HG03095 (cell line): ENCODE data around the gene BAX.
A peak's percentile ranks its signal among the peaks of the same experiment; 100 is the strongest.

Experiments used
- ATAC-seq: cut with Tn5 transposase; IDR thresholded peaks from one replicate; pipeline ENCODE4 v1.9.1; 2021; ENCODE audit warnings: moderate library complexity; ENCODE audit not compliant: unreplicated experiment

BAX gene

DNA sequence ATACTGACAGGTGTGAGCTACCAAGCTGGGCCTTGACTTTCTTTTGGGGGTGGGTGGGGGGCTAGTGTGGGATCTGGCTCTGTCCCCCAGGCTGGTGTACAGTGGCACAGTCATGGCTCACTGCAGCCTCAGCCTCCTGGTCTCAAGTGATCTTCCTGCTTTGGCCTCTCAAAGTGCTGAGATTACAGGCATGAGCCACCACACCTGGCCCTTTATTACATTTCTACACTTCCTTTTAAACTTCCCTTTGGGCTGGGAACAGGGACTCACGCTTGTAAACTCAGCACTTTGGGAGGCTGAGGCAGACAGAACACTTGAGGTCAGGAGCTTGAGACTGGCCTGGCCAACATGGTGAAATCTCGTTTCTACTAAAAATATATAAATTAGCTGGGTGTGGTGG is 22.4 kb downstream of the BAX start:
- ATAC-seq = no peak

GRCh38 chr19:48982280-48982679 is 27.6 kb downstream of the BAX start:
- no peak for ATAC-seq

GRCh38 chr19:48985711-48986110 is 31.0 kb downstream of the BAX start:
- ATAC-seq = no peak

- ATAC-seq = no peak
Measured at GRCh38 chr19:48986211-48986610, 31.5 kb downstream of the BAX start.

DNA sequence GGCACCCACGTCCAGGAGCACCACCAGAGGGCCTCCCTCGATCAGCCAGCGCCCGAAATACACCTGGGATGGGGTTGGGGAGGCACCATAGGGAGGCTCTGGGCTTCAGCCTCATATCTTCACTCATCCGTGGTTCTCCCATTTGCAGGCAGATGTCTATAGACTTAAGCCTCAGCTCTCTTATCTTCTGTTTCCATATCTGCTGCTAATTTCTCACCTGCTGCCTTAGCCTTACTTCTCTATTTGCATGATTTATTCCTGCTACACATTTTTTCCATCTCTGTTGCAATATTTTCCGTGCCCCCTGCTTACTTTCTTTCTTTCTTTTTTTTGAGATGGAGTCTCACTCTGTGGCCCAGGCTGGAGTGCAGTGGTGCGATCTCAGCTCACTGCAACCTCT is 32.6 kb downstream of the BAX start:
- ATAC-seq = no peak

DNA sequence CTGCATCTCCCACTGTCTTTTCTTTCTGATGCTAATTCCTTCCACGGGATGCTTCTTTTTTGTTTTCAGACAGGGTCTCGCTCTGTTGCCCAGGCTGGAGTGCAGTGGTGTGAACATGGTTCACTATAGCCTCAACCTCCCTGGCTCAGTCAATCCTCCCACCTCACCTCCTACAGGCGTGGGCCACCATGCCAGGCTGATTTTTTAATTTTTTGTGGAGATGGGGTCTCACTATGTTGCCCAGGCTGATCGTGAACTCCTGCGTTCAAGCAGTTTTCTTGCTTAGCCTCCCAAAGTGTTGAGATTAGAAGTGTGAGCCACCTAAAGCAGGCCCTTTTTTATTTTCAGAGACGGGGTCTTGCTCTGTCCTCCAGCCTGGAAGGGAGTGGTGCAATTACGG is 33.6 kb downstream of the BAX start:
- no peak for ATAC-seq

DNA sequence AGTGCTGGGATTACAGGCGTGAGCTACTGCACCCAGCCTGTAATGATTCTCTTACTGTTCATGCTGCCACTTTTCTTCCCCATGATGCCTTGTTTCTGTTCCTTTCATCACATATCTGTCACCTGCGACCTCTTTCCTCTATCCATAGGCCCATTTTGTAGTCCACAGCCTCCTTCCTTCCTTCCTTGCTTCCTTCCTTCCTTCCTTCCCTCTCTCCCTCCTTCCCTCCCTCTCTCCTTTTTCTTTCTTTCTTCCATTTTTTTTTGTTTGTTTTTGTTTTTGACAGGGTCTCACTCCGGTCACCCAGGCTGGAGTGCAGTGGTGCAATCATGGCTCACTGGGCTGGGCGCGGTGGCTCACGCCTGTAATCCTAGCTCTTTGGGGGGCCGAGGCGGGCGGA is 34.2 kb downstream of the BAX start:
- no peak for ATAC-seq

DNA sequence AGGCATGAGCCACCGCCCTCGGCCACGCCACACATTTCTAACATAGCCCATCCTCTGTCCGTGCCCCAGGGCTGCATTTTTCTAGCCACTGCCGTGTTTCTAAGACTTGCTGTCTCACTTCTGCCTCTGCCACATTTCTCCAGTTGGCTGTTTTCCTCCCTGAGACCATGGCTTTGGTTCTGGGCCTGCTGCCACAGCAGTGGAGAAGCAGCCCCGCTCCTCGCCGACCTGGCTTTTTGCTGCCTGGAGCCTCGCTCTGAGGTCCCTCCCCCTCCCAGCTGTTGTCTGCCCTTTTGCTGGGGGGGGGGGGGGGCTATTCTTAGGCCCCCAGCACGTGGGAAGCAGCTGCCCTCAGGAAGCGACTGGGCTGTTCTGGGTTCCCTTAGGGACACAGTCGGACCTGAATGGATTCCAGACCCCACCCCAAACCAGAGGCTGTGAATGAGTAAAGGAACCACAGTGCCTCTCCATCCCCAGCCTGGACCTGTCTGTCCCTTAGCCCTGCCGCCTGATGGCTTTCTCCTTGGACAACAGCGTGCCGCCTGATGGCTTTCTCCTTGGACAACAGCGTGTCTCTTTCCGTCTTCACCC is 35.1 kb downstream of the BAX start:
- ATAC-seq = no peak

GRCh38 chr19:48990400-48990799 is 35.7 kb downstream of the BAX start:
- no peak for ATAC-seq

GRCh38 chr19:48991011-48991609 is 36.4 kb downstream of the BAX start:
- ATAC-seq = no peak

DNA sequence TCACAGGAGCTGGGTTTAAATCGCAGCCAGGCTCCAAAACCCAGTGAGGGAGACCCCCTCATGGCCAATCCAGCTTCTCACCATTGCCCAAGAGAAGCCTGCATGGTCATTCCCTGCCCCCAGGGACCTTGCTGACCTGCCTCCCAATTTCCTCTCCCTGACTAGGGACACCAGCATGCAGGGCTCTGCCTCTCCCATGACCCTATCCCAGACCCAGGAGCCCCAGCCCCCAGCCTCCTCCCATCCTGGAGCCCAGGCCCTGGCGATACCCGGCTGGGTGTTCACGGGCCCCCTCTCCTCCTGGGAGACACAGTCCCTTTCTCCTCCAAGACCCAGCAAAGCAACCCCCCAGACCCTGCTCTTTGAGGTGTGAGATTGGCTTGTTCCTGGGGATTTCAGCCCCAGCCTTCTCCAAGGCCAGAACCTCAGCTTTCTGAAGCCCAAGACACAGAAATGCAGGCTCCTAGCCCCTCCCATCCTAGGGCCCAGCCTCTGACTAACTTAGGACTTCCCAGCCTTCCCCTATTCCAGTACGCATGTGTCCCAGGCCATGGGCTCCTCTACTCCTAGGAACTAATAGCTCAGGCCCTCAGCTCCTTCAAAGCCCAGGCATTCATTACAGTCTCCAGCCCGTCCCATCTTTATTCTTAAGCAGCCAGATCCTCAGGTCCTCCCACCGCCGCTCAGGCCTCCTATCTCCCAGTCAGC is 37.4 kb downstream of the BAX start:
- no peak for ATAC-seq

DNA sequence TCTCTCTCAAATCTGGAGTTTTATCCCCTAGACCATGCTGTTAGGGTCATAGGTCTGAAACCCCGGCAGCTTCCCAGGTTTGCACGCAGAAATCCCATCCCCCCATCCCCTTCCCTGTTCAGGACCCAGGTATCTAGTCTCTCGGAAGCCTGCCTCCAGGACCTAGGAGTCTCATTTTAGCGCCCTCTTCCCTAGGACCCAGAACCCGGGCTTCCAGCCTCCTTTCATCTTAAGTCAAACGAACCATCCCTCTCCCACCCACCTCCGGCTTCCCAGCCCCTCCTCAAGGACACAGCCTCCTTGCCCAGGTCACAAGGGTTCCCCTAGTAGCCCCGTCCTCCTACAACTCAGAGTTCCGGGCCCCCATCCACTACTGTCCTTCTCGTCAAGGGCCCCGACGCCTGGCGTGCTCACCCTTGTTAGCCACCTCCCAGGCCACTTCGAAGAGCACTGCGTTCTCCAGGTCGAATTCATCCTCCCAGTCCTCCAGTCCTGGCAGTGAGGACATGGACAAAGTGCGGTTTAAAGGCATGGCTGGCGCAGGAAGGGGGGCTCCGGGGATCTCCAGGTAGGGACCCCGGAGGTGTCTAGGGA is 38.0 kb downstream of the BAX start:
- ATAC-seq = peak; percentile 2

GRCh38 chr19:48993175-48994034 is 38.7 kb downstream of the BAX start, which contains the start of the genes GYS1 and RUVBL2:
GYS1 (minus strand) TSS chr19:48993309; CDS start chr19:48993112, 197 bp downstream.
RUVBL2 (plus strand) TSS chr19:48993887; CDS start chr19:48993912, 25 bp downstream.
- ATAC-seq = peak; percentile 75

GRCh38 chr19:48994035-48994386 is 39.3 kb downstream of the BAX start:
- ATAC-seq = no peak

DNA sequence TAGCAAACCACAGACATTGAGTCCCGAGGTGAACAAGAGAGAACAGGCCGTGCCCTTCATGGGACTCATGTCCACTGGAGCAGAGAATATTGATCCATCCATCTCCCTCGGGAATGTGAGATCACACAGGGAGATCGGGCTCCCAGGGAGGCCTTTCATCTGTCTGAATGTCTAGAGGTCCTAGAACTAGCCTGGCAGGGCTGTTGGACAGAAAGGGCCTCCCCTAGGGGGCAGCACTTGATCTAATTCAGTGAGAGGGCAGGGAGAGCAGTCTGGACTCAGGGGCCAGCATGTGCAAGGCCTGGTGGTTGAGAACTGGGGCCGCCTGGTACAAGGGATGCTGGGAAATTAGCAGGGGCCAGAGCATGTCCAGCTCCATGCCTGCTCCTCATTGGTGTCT is 43.3 kb downstream of the BAX start:
- ATAC-seq = no peak

DNA sequence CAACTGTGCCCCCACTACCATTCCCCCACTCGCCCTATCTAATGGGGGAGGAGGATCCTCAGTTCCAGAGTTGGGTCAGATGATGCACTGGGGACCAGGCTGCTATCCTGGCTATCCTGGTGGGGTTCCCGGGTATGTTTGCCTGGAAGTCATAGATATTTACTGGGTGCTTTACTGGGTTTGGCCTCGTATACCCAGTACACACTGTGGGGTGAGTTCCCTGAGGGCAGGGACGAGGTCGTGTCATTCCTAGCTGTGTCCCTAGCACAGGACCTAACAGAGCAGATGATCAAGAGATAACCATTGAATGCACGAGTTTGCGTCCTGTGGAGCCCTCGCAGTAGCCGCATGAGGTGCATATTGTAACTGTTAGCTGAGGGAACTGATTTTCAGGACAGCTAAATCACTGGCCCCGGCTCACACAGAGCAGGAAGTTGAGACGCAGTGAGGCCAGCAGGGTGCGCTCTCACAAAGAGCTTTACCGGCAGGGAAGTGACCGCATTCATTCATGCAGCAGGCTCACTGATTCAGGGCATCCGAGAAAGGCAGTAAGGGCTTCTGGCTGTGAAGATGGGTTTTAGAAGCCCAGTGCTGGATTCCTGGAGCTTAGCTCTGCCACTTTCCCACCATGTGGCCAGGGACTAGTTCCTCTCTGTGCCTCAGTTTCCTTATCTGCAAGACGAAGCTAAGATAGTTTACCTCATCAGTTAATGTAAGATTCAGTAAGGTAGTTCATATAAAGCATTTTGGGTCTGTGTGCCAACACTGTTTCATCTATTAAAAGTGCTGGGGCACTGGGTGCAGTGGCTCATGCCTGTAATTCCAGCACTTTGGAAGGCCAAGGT is 45.0 kb downstream of the BAX start:
- ATAC-seq = no peak

DNA sequence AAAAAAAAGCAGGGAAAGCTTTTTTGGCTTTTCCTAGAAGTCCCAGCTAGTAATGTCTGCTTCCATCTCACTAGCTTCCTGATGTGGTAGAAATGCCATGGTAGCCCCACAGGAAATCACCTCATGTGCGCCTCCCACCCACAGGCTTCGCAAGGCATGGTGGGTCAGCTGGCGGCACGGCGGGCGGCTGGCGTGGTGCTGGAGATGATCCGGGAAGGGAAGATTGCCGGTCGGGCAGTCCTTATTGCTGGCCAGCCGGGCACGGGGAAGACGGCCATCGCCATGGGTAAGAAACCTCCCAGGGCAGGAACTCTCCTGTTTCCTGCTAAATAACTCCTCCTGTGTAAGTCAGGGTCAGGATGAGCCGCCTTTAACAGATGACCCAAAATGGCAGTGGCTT is 49.5 kb downstream of the BAX start:
- no peak for ATAC-seq

GRCh38 chr19:49004964-49005614 is 50.4 kb downstream of the BAX start:
- no peak for ATAC-seq

DNA sequence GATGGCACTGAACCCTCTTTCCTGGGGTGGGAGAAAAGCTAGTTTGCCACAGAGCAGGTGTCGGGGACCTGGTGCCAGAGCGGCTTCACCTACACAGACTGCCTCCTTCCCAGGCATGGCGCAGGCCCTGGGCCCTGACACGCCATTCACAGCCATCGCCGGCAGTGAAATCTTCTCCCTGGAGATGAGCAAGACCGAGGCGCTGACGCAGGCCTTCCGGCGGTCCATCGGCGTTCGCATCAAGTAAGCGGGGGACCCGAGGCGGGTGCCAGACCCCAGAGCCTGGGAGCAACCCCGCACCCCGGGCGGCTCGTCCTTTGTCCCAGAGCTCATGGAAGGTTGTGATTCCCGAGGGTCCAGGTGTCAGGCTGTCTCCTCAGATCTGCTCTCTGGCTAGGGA is 52.2 kb downstream of the BAX start:
- ATAC-seq = no peak

DNA sequence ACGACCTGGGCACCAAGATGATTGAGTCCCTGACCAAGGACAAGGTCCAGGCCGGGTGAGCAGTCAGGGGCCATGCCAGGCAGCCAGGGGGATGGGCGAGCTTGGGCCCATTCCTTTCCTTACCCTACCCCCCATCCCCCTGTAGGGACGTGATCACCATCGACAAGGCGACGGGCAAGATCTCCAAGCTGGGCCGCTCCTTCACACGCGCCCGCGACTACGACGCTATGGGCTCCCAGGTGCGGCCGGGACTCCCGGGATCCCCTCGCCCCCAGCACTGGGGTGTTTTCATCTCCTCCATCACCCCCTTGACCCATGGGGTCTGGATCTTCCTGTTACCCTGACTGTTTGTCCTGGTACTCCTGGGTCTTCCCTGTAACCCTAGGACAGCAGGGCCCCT is 55.2 kb downstream of the BAX start:
- ATAC-seq = no peak
